NB4 (cell line): ENCODE data around the gene BPIFB2.
"Not testable (repeated sequence)": the region's sequence is repeated elsewhere in the genome, so short reads cannot be mapped to it uniquely, and the experiment has no call there.

ENCODE experiments used
- DNase-seq: peaks from one replicate; pipeline ENCODE4 v3.0.0; 2010; ENCODE audit warnings: low read depth
- H3K4me3 ChIP-seq: one replicate; pipeline ENCODE4 v1.5.1; 2011; ENCODE audit warnings: mild to moderate bottlenecking, low read depth, low read length, moderate library complexity
- MAX ChIP-seq: IDR thresholded peaks from 2 replicates; pipeline ENCODE4 v1.6.1; 2011; ENCODE audit warnings: low read depth, low read length
- MYC ChIP-seq: IDR thresholded peaks from 2 replicates; pipeline ENCODE4 v1.6.1; 2011; ENCODE audit warnings: low read depth, low read length
- POLR2A ChIP-seq: IDR thresholded peaks from 2 replicates; pipeline ENCODE4 v1.6.1; 2011; ENCODE audit warnings: mild to moderate bottlenecking; ENCODE audit not compliant: insufficient read length; ENCODE audit errors: extremely low read depth
- TF ChIP-seq, protein P1 (sequence below): IDR thresholded peaks from one replicate; pipeline ENCODE4 v1.5.1; 2012; ENCODE audit warnings: low read depth, low read length

Gene BPIFB2

DNA sequence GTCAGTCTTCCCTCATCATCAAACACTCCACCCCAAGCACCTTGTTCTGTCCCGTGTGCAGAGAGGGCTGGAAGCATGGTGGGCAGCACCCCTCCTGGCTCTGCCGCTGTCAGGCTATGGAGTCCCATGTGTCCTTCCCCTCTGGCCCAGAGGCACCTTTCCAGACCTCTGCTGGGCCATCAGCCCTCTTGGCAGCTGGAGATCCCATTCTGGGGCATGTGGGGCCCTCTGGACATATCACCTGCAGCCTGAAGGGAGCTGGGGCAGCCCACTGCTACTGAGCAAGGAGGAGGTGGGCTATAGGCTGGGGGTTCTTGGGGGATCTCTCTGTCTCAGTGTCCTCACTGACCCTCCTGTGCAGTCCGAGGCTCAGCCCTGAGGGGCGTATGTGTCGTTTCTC, 45.5 kb upstream of the BPIFB2 start:
- no peak for DNase-seq
- TF ChIP-seq MAX = no peak
- no peak for TF ChIP-seq POLR2A
- no peak for TF ChIP-seq MYC
- TF ChIP-seq, protein P1, sequence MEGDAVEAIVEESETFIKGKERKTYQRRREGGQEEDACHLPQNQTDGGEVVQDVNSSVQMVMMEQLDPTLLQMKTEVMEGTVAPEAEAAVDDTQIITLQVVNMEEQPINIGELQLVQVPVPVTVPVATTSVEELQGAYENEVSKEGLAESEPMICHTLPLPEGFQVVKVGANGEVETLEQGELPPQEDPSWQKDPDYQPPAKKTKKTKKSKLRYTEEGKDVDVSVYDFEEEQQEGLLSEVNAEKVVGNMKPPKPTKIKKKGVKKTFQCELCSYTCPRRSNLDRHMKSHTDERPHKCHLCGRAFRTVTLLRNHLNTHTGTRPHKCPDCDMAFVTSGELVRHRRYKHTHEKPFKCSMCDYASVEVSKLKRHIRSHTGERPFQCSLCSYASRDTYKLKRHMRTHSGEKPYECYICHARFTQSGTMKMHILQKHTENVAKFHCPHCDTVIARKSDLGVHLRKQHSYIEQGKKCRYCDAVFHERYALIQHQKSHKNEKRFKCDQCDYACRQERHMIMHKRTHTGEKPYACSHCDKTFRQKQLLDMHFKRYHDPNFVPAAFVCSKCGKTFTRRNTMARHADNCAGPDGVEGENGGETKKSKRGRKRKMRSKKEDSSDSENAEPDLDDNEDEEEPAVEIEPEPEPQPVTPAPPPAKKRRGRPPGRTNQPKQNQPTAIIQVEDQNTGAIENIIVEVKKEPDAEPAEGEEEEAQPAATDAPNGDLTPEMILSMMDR = no peak
- H3K4me3 ChIP-seq = no peak overlapping the region

DNA sequence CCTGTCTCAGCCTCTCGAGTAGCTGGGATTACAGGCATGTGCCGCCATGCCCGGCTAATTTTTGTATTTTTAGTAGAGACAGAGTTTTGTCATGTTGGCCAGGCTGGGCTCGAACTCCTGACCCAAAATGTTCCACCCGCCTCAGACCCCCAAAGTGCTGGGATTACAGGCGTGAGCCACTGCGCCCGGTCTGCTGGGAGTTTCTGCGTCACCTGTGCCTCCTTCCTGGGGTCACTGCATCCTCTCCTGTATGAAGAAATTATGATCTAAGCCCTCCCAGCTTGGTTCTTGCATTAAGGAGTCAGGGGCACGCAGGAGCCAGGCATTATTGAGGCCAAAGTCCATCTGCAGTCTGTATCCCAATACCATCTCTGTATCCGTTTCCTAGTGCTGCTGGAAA, 44.9 kb upstream of the BPIFB2 start:
- not testable (repeated sequence) for DNase-seq, H3K4me3 ChIP-seq

DNA sequence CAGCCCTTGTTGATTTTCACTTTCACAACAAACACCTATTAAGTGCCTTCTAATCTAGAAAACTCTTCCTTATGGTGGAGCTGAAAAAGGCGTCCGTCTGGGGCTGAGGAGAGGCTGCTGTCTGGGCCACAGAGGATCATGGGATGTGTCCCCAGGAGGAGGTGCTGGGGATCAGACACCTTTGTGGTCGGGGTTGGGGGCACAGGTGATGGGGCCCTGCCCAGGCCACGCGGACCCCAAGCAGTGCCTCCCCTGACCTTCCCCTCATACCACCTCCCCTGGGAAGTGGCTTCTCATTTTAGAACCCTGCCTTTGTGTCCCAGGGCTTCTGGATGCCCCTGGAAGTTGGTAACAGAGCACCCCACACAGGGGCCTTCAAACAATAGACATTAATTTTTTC, 44.3 kb upstream of the BPIFB2 start:
- H3K4me3 ChIP-seq = no peak overlapping the region
- no peak for DNase-seq
- TF ChIP-seq, protein P1 = no peak
- no peak for TF ChIP-seq MYC
- no peak for TF ChIP-seq MAX
- no peak for TF ChIP-seq POLR2A

DNA sequence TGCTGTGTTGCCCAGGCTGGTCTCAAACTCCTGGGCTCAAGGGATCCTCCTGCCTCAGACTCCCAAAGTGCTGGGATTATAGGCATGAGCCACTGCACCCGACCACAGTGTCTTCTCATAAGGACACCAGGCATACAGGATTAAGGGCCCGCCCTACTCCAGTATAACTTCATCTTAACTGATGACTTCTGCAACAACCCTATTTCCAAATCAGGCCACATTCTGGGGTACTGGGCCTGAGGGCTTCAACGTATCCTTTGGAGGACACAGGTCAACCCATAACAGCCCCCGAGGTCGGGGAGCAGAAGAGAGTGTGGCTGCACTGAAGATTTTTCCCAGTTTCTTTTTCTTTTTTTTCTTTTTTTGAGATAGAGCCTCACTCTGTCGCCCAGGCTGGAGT, 42.9 kb upstream of the BPIFB2 start:
- H3K4me3 ChIP-seq = no peak overlapping the region

GRCh38 chr20:32965115-32965514, 42.4 kb upstream of the BPIFB2 start:
- no peak for DNase-seq
- H3K4me3 ChIP-seq = no peak overlapping the region
- TF ChIP-seq MYC (no peak), MAX (no peak), POLR2A (no peak)
- TF ChIP-seq, protein P1 = no peak

More for the DNA sequence above, 42.9 kb upstream of the BPIFB2 start:
- TF ChIP-seq MYC (no peak), POLR2A (no peak), MAX (no peak)
- TF ChIP-seq, protein P1 = no peak
- no peak for DNase-seq

- peak; percentile 50 for DNase-seq
- H3K4me3 ChIP-seq = no peak overlapping the region
- TF ChIP-seq MAX (no peak), MYC (no peak; the same call in 1 of the 2 replicates), POLR2A (no peak)
- TF ChIP-seq, protein P1 = no peak
Observed at GRCh38 chr20:32965581-32966373, 41.7 kb upstream of the BPIFB2 start.
